Measurements from ENCODE around the gene TMEM43. TPM values are rescaled to one million over a fixed set of nuclear protein-coding genes. Genes with fewer than 3 reads are reported as not detected.

The TMEM43 gene
- total RNA-seq, 1 experiment from 2014 or later: 32.4 TPM

DNA sequence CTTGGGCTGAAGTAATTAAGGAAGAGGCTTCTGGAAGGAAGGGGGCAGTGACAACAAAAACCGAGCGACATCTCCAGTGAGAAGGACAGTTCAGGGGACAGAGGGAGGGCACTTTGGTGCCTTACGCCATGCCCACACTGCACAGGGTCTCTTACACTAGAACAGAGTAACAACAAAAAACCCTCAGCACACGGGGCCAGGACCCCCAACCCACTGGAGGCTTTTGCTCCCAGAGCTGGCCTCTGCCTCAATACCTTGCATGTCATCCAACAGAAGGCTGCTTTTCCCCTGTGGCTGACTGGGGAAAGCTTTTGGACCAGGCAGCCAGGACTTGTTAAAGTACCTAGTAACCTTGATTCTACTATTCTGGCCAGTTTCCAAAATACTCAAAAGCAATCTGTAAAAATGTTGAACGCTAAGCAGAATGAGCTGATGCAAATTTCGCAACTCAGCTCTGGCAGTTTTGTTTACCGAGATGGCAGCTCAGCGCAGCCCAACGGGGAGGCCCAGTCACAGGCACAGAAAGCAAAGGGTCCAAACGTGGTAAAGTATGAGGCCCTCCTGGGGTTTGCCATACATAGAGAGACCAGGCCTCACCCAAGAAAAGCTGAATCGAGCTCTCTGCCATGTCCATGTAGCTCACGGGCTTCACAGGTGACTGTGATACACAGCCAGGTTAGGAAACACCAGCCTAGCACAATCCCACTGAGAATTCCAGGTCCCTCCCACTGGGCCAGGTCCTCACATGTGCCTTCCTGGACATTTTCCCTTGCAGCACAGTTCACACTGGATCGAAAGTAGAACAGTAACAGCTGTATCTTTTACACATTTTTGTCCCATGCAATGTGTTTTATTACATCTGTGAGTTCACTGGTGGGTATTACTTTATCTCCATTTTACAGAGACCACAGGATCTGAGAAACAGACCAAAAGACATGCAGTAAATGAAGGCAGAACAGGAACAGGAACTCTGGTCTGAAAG, 6.2 kb upstream of the TMEM43 start:
- Histone ChIP-seq H4K20me1 (ENCODE audit: insufficient read depth) (no peaks in the 10 kb centered on the region), H3K27me3 (ENCODE audit: insufficient read depth, low read length) (no peaks in the 10 kb centered on the region), H3K79me2 (ENCODE audit: insufficient read depth, low read length) (peaks cover 50% of the 10 kb centered on the region), H3K9me2 (ENCODE audit: insufficient read depth) (no peaks in the 10 kb centered on the region), H2AFZ (ENCODE audit: low read depth, low read length, poor library complexity, severe bottlenecking) (no peak overlapping the region), H3K4me1 (ENCODE audit: control insufficient read depth in 1 of 2, insufficient read depth in 2 of 2, low read length in 2 of 2) (peaks cover 0 to 8% of the 10 kb centered on the region in 2 experiments; a peak in 1 of 4 replicates), H3K27ac (ENCODE audit: low read depth, low read length) (no peak overlapping the region), H3K4me3 (replicated peaks in 1 of 2; ENCODE audit: low read depth in 1 of 2, low read length in 2 of 2) (no peak overlapping the region), H3K9me3 (ENCODE audit: control insufficient read depth in 1 of 2, insufficient read depth in 1 of 2, low read depth in 1 of 2, low read length in 2 of 2) (no peaks in the 10 kb centered on the region), H3K4me2 (ENCODE audit: low read length) (no peak overlapping the region), H3K9ac (ENCODE audit: low read length) (no peak overlapping the region), H3K36me3 (ENCODE audit: control insufficient read depth in 1 of 2, insufficient read depth in 2 of 2, low read length in 2 of 2) (peaks cover 13 to 26% of the 10 kb centered on the region in 2 experiments; a peak in 3 of 4 replicates)
- CTCF ChIA-PET: no interaction called here
- TF ChIP-seq YY1 (IDR thresholded peaks at IDR 0.05; ENCODE audit: extremely low read depth, insufficient replicate concordance, low read depth, low read length) (no peak), SRF (IDR thresholded peaks at IDR 0.05; ENCODE audit: low read depth) (no peak), CEBPB (IDR thresholded peaks at IDR 0.05; ENCODE audit: low read depth) (no peak), EGR1 (IDR thresholded peaks at IDR 0.05; ENCODE audit: low read depth) (no peak), POLR2AphosphoS5 (IDR thresholded peaks at IDR 0.05; ENCODE audit: low read depth, low read length) (no peak), ZFX (IDR thresholded peaks at IDR 0.05) (no peak), ELF1 (IDR thresholded peaks at IDR 0.05; ENCODE audit: borderline replicate concordance, low read depth) (no peak), CTCF (IDR thresholded peaks at IDR 0.05 in 2 of 3, conservative IDR thresholded peaks at IDR 0.05 in 1 of 3; ENCODE audit: borderline replicate concordance in 1 of 3, insufficient read depth in 1 of 3, low read depth in 2 of 3, low read length in 2 of 3) (no peak), JUND (IDR thresholded peaks at IDR 0.05) (no peak), FOSL1 (IDR thresholded peaks at IDR 0.05; ENCODE audit: low read depth) (no peak), TCF7L2 (IDR thresholded peaks at IDR 0.05; ENCODE audit: borderline replicate concordance, extremely low read depth, insufficient read depth, insufficient read length) (no peak)
- TF ChIP-seq, protein P1, sequence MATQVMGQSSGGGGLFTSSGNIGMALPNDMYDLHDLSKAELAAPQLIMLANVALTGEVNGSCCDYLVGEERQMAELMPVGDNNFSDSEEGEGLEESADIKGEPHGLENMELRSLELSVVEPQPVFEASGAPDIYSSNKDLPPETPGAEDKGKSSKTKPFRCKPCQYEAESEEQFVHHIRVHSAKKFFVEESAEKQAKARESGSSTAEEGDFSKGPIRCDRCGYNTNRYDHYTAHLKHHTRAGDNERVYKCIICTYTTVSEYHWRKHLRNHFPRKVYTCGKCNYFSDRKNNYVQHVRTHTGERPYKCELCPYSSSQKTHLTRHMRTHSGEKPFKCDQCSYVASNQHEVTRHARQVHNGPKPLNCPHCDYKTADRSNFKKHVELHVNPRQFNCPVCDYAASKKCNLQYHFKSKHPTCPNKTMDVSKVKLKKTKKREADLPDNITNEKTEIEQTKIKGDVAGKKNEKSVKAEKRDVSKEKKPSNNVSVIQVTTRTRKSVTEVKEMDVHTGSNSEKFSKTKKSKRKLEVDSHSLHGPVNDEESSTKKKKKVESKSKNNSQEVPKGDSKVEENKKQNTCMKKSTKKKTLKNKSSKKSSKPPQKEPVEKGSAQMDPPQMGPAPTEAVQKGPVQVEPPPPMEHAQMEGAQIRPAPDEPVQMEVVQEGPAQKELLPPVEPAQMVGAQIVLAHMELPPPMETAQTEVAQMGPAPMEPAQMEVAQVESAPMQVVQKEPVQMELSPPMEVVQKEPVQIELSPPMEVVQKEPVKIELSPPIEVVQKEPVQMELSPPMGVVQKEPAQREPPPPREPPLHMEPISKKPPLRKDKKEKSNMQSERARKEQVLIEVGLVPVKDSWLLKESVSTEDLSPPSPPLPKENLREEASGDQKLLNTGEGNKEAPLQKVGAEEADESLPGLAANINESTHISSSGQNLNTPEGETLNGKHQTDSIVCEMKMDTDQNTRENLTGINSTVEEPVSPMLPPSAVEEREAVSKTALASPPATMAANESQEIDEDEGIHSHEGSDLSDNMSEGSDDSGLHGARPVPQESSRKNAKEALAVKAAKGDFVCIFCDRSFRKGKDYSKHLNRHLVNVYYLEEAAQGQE (IDR thresholded peaks at IDR 0.05; ENCODE audit: low read depth): no peak
- intact Hi-C loops (cut with micrococcal nuclease): no loop called here
- DNase-seq (ENCODE audit: low read depth, low spot score): no peak
- POLR2A ChIA-PET: no interaction called here
- RAD21 ChIA-PET (ENCODE audit: low non-redundant PET in 1 of 2, low total read pairs in 2 of 2, uncharacterized antibody in 2 of 2, unreplicated experiment in 2 of 2): no interaction called here
- BruUV-seq (replicated peaks): no TSS peak
- ATAC-seq: no peak
